Right lobe of liver (tissue), 6 donors: ENCODE results near the gene ADAMTS2. TPM values are rescaled to one million over a fixed set of nuclear protein-coding genes. Genes with fewer than 3 reads are reported as not detected.

Experiments used
- ATAC-seq, 4 donors: fragments of 200-7000 bp; cut with Tn5 transposase; one replicate each; pipeline ENCODE4 v1.9.1; 2020; ENCODE audit warnings: mild to moderate bottlenecking in 4 of 4, moderate library complexity in 4 of 4
- DNase-seq, 3 donors: peaks; one replicate each; pipeline ENCODE4 v3.0.0-alpha.2; 2020
- H3K27ac ChIP-seq, 3 donors: fragments of 200-600 bp; one replicate each; pipeline ENCODE4 v1.8.0; 2022
- H3K27me3 ChIP-seq, 2 donors: fragments of 200-600 bp; one replicate each; pipeline ENCODE4 v1.8.0; 2022
- H3K36me3 ChIP-seq, 4 donors: fragments of 200-600 bp; sonication (generic) in 1 of 4; one replicate each; pipeline versions ENCODE4 v1.5.1 to v1.8.0; 2017 to 2022; ENCODE audit warnings: control low read depth in 1 of 4
- H3K4me1 ChIP-seq, 4 donors: fragments of 200-600 bp; sonication (generic) in 1 of 4; one replicate each; pipeline versions ENCODE4 v1.5.1 to v1.8.0; 2017 to 2022; ENCODE audit warnings: control low read depth in 1 of 4
- H3K4me3 ChIP-seq, 3 donors: fragments of 200-600 bp; one replicate each; pipeline ENCODE4 v1.8.0; 2022
- H3K9me3 ChIP-seq, 4 donors: fragments of 200-600 bp; sonication (generic) in 1 of 4; one replicate each; pipeline versions ENCODE4 v1.5.1 to v1.8.0; 2017 to 2022; ENCODE audit warnings: control low read depth in 1 of 4
- POLR2A ChIP-seq: fragments of 450-650 bp; IDR thresholded peaks from one replicate; pipeline ENCODE4 v1.6.1; 2017; ENCODE audit warnings: antibody characterized with exemption, mild to moderate bottlenecking
- WGBS: methylation state at CpG from one replicate; pipeline ENCODE4 v1.1.6; 2018; ENCODE audit warnings: low coverage, low lambda C conversion rate; ENCODE audit not compliant: insufficient coverage; ENCODE audit errors: missing lambda C conversion rate; 5-methylcytosine and 5-hydroxymethylcytosine counted together
- intact Hi-C, 2 donors: fragments of 100-400 bp; cut with DNase I; formaldehyde crosslinking; loops; one replicate each; pipeline versions ENCODE4 v1.11.2 to v1.14.1; 2022
- total RNA-seq, 6 experiments: library from RNA; depleted of rRNA in 2 of 6; stranded (reverse); fragments of >200 nt in 2 of 6; fragmentation: NEBNext Ultra II Directional in 3 of 6; extraction: Animal tissue kit (Norgen Biotek cat#: 25700) in 3 of 6; gene quantifications; one replicate each; pipeline versions ENCODE4 v1.1.0 to v1.2.4, GENCODE V29; 2016 to 2023
- TF ChIP-seq, protein P1 (sequence below), 4 donors: fragments of 200-600 bp in 3 of 4; fragments of 450-650 bp in 1 of 4; IDR thresholded peaks; one replicate each; pipeline versions ENCODE4 v1.5.1 to v1.8.0; 2016 to 2022; ENCODE audit warnings: antibody characterized with exemption in 4 of 4, mild to moderate bottlenecking in 2 of 4
- donor health status: DM: no; HTN: yes; CAD: no.
- donor health status: DM: no; HTN: no; CAD: no.
- donor health status: DM: no; HTN: no; CAD: no.
- donor health status: DM: no; HTN: yes; CAD: no.
- donor health status: DM: no; HTN: yes; CAD: no.

The ADAMTS2 gene
- total RNA-seq, 6 experiments from 2014 or later = 6.3 to 18.9 (median 13.5) TPM

DNA sequence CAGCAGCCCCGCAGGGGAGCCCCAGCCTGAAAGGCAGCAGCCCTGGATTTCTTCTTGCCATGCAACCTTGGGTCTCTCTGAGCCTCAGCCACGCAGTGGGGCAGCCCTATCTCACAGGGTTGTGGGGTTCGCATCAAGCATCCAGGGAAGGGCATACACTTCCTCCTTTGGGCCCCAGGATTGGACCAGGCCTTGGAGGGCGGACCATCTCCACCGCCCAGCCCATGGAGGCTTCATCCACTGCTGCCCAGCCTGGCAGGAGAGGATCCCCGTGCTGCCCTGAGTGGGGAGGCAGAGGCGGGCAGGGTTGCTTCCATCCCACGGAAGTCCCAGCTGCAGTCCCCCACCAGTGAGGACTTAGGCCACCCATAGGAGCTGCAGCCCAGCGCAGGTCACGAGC is 5.3 kb downstream of the ADAMTS2 start:
- Histone ChIP-seq H3K27me3 (no peaks in the 10 kb centered on the region), H3K4me1 (peaks cover 0 to 14% (median 0%) of the 10 kb centered on the region in 4 donors), H3K4me3 (no peak overlapping the region), H3K9me3 (no peaks in the 10 kb centered on the region), H3K27ac (no peak overlapping the region), H3K36me3 (no peaks in the 10 kb centered on the region)
- intact Hi-C loops = no loop called here
- WGBS = 100% methylated on average over 2 of the region's 10 CpGs
- ATAC-seq = no peak
- no peak for TF ChIP-seq POLR2A
- TF ChIP-seq, protein P1, sequence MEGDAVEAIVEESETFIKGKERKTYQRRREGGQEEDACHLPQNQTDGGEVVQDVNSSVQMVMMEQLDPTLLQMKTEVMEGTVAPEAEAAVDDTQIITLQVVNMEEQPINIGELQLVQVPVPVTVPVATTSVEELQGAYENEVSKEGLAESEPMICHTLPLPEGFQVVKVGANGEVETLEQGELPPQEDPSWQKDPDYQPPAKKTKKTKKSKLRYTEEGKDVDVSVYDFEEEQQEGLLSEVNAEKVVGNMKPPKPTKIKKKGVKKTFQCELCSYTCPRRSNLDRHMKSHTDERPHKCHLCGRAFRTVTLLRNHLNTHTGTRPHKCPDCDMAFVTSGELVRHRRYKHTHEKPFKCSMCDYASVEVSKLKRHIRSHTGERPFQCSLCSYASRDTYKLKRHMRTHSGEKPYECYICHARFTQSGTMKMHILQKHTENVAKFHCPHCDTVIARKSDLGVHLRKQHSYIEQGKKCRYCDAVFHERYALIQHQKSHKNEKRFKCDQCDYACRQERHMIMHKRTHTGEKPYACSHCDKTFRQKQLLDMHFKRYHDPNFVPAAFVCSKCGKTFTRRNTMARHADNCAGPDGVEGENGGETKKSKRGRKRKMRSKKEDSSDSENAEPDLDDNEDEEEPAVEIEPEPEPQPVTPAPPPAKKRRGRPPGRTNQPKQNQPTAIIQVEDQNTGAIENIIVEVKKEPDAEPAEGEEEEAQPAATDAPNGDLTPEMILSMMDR (IDR thresholded peaks at IDR 0.05) = no peak
- DNase-seq = peak in 2 of 3 donors; percentile 13 to 34

DNA sequence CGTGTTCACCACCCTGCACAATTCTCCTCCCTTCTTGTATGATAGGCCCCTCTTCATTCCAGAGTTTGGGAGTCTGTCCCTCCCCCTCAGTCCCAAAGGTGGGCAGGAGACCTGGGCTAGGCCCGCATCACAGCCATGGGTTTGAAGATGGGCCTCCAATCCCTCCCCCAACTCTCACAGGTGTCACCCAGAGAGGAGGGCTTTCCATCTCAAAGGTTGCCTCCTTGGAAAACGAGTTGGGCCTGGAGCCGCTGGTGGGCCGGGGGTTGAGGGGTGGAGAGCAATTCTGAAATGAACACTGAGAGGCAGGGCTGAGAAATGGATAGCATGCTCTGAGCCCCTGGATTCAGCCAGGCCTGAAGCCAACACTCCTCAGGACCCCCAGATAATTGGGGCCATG is 6.2 kb downstream of the ADAMTS2 start:
- H3K4me3 ChIP-seq = no peak overlapping the region
- peaks cover 0 to 5% (median 0%) of the 10 kb centered on the region in 4 donors for H3K4me1 ChIP-seq
- H3K9me3 ChIP-seq = no peaks in the 10 kb centered on the region
- TF ChIP-seq, protein P1 (IDR thresholded peaks at IDR 0.05) = no peak
- TF ChIP-seq POLR2A = no peak
- no peaks in the 10 kb centered on the region for H3K27me3 ChIP-seq
- no peaks in the 10 kb centered on the region for H3K36me3 ChIP-seq
- WGBS = 50% methylated on average over 1 of the region's 5 CpGs
- no peak for ATAC-seq
- peak in 2 of 3 donors; percentile 1 to 11 for DNase-seq
- no peak overlapping the region for H3K27ac ChIP-seq
- intact Hi-C loops = no loop called here

DNA sequence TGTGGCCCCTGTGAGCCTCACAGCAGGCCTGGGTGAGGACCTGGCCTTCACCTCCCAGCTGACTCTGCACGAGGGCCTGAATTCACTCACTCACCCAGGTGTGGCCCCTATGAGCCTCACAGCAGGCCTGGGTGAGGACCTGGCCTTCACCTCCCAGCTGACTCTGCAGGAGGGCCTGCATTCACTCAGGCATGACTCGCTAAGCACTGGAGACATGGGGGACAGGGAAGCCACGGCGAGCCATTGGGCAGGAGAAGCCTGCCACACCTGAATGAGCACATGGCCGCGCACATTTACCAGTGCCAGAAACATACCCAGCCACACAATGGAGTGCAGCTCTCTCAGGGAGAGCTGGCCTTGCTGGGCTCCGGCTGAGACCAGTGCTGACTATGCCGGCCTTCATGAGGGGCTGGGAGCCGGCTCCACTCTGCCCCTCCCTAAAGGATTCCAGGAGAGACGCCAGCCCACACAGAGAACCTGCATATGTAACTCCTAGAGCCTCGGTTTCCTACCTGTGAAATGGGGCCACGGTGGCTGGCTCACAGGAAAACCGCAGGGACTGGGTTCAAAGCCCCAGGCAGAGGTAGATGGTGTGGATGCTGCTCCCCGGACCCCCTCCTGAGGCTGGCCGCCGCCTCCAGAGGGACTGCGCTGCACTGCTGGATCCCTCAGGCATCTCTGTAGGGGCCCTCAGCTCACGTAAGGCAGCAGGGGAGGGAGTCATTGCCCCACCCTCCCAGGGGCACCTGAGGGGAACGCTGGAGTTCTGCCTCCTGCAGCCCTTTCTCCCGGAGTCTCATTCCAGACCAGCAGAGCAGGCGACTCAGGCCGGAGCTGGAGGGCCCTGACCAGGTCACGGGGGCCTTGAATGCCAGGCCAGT is 7.2 kb downstream of the ADAMTS2 start:
- no peak overlapping the region for H3K4me3 ChIP-seq
- no peak for TF ChIP-seq POLR2A
- TF ChIP-seq, protein P1 (IDR thresholded peaks at IDR 0.05) = no peak
- no peaks in the 10 kb centered on the region for H3K27me3 ChIP-seq
- WGBS = 45% methylated on average over 7 of the region's 23 CpGs
- no peaks in the 10 kb centered on the region for H3K36me3 ChIP-seq
- intact Hi-C loops = no loop called here
- no peaks in the 10 kb centered on the region for H3K4me1 ChIP-seq
- DNase-seq = peak in 2 of 3 donors; percentile 5 to 51
- no peak for ATAC-seq
- no peaks in the 10 kb centered on the region for H3K9me3 ChIP-seq
- no peak overlapping the region for H3K27ac ChIP-seq

DNA sequence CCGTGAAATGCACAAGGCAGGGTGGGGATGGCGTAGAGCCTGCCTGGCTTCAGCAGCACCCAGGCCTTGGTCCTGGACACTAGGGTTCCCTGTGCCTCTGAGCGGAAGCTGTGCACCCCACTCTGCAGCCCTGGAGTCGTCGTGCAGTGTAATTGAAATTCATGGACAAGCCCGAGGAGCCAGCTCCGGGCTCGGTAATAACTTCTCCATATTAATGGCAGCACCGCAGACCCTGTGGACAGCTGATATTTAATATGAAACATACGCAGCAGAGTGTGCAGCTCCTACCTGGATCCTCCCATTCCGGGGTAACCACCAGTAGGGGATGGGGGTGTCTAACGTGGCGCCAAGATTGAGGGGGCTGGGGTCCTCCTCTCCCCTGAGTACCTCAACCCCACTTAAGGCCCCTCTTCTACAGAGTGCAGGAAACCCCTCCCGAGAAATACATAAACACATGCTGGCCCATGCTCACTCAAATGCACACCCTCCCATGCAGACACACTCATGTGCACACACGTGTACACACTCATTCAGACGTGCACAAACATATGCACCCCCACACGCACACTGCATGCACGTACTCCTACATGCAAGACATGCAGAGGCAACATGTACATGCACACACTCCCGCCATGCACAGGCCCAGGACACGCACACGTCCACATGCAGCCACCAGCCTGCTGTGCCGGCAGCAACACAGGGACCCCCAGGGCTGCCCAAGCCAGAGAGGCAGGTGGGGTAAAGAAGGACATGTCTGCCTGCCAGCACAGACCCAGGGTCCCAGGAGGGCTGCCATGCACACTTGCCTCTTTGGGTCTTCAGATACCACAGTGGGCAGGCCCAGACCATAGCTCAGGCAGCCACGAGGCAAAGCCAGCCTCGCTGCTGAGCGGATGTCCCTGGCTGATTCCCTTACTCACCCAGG is 8.1 kb downstream of the ADAMTS2 start:
- 68% methylated on average over 9 of the region's 25 CpGs for WGBS
- H3K36me3 ChIP-seq = no peaks in the 10 kb centered on the region
- TF ChIP-seq, protein P1 (IDR thresholded peaks at IDR 0.05) = no peak
- TF ChIP-seq POLR2A = no peak
- no peaks in the 10 kb centered on the region for H3K4me1 ChIP-seq
- H3K27ac ChIP-seq = no peak overlapping the region
- ATAC-seq (no peak), DNase-seq (peak in 2 of 3 donors; percentile 5 to 34)
- no peaks in the 10 kb centered on the region for H3K27me3 ChIP-seq
- no peaks in the 10 kb centered on the region for H3K9me3 ChIP-seq
- intact Hi-C loops = no loop called here
- H3K4me3 ChIP-seq = no peak overlapping the region
